ENCODE results near the gene LIN7A.

Gene LIN7A

GRCh38 chr12:80937391-80938238 lies at the start of gene LIN7A:
LIN7A (minus strand) TSS chr12:80937934; CDS start chr12:80937722, 212 bp downstream.
- in situ Hi-C loops (cut with HindIII; ENCODE audit: low sequenced_read_pairs): no loop called here
- peak within 1 kb of the TSS; percentile 88 for H3K4me3 ChIP-seq (ENCODE audit: low read depth, low read length)
- peak; percentile 62 for DNase-seq (ENCODE audit: low read depth, low spot score)
- no peak for TF ChIP-seq CTCF (IDR thresholded peaks at IDR 0.05; ENCODE audit: low read depth, low read length)

GRCh38 chr12:80986224-80986623 lies 48.5 kb upstream of the LIN7A start:
- no peak overlapping the region for H3K4me3 ChIP-seq (ENCODE audit: low read depth, low read length)
- TF ChIP-seq CTCF (IDR thresholded peaks at IDR 0.05; ENCODE audit: low read depth, low read length): no peak
- DNase-seq (ENCODE audit: low read depth, low spot score): no peak
- in situ Hi-C loops (cut with HindIII; ENCODE audit: low sequenced_read_pairs): no loop called here

- no peak for TF ChIP-seq CTCF (IDR thresholded peaks at IDR 0.05; ENCODE audit: low read depth, low read length)
- no peak overlapping the region for H3K4me3 ChIP-seq (ENCODE audit: low read depth, low read length)
- in situ Hi-C loops (cut with HindIII; ENCODE audit: low sequenced_read_pairs): no loop called here
- DNase-seq (ENCODE audit: low read depth, low spot score): no peak
Observed at GRCh38 chr12:80979816-80980215, 42.1 kb upstream of the LIN7A start.

GRCh38 chr12:80979251-80979650 lies 41.5 kb upstream of the LIN7A start:
- in situ Hi-C loops (cut with HindIII; ENCODE audit: low sequenced_read_pairs): no loop called here
- no peak overlapping the region for H3K4me3 ChIP-seq (ENCODE audit: low read depth, low read length)
- DNase-seq (ENCODE audit: low read depth, low spot score): no peak
- no peak for TF ChIP-seq CTCF (IDR thresholded peaks at IDR 0.05; ENCODE audit: low read depth, low read length)

- peak; percentile 4 for DNase-seq (ENCODE audit: low read depth, low spot score)
- no peak overlapping the region for H3K4me3 ChIP-seq (ENCODE audit: low read depth, low read length)
- no peak for TF ChIP-seq CTCF (IDR thresholded peaks at IDR 0.05; ENCODE audit: low read depth, low read length)
- in situ Hi-C loops (cut with HindIII; ENCODE audit: low sequenced_read_pairs): no loop called here
Observed at GRCh38 chr12:80977346-80977745, 39.6 kb upstream of the LIN7A start.

- no peak overlapping the region for H3K4me3 ChIP-seq (ENCODE audit: low read depth, low read length)
- in situ Hi-C loops (cut with HindIII; ENCODE audit: low sequenced_read_pairs): no loop called here
- TF ChIP-seq CTCF (IDR thresholded peaks at IDR 0.05; ENCODE audit: low read depth, low read length): no peak
- DNase-seq (ENCODE audit: low read depth, low spot score): no peak
Observed at GRCh38 chr12:80968326-80968725, 30.6 kb upstream of the LIN7A start.

All from astrocyte of the spinal cord (primary cell).